Liver (tissue), 3 donors: ENCODE results near the gene PES1.

Experiments
- FOXA1 ChIP-seq: IDR thresholded peaks from 2 replicates; pipeline ENCODE4 v1.6.1; 2016; ENCODE audit warnings: antibody characterized with exemption
- GABPA ChIP-seq, 2 donors: IDR thresholded peaks in 1 of 2; conservative IDR thresholded peaks in 1 of 2; 2 replicates each; pipeline ENCODE4 v1.6.1; 2016; ENCODE audit warnings: antibody characterized with exemption in 2 of 2, mild to moderate bottlenecking in 1 of 2, moderate library complexity in 1 of 2
- TF ChIP-seq, protein P1 (sequence below): fragments of 150-350 bp; IDR thresholded peaks from 2 replicates; pipeline ENCODE4 v1.5.1; 2017; ENCODE audit warnings: improper control_type of control experiment, low read depth, low read length; ENCODE audit not compliant: missing input control
- donor health status: healthy.
- donor health status: healthy.

DNA sequence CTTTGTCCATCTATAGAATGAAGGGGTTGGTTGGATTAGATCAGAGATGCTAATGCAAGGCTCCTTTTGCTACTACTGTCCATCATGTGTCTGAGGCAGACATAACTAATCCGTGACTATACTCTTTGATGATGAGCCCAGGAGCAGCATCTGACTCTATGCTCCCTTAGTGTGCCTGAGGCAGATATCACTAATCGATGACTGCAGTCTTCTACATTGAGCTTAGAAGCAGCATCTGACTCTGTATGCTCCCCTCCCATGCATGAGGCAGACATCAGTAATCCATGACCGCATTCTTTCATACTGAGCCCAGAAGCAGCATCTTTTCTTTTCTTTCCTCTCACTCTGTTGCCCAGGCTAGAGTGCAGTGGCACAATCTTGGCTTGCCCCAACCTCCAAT, 19.5 kb upstream of the PES1 start:
- TF ChIP-seq, protein P1, sequence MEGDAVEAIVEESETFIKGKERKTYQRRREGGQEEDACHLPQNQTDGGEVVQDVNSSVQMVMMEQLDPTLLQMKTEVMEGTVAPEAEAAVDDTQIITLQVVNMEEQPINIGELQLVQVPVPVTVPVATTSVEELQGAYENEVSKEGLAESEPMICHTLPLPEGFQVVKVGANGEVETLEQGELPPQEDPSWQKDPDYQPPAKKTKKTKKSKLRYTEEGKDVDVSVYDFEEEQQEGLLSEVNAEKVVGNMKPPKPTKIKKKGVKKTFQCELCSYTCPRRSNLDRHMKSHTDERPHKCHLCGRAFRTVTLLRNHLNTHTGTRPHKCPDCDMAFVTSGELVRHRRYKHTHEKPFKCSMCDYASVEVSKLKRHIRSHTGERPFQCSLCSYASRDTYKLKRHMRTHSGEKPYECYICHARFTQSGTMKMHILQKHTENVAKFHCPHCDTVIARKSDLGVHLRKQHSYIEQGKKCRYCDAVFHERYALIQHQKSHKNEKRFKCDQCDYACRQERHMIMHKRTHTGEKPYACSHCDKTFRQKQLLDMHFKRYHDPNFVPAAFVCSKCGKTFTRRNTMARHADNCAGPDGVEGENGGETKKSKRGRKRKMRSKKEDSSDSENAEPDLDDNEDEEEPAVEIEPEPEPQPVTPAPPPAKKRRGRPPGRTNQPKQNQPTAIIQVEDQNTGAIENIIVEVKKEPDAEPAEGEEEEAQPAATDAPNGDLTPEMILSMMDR, result no peak
- no peak for TF ChIP-seq FOXA1
- no peak for TF ChIP-seq GABPA (IDR thresholded peaks at IDR 0.05 in 1 of 2, conservative IDR thresholded peaks at IDR 0.05 in 1 of 2)
